HG03469 (cell line): ENCODE data around the gene DIPK1A.
"Not testable (repeated sequence)": the region's sequence is repeated elsewhere in the genome, so short reads cannot be mapped to it uniquely, and the experiment has no call there.

ENCODE experiments used
- ATAC-seq: cut with Tn5 transposase; IDR thresholded peaks from one replicate; pipeline ENCODE4 v1.9.1; 2021; ENCODE audit warnings: mild to moderate bottlenecking, moderate library complexity, moderate number of reproducible peaks; ENCODE audit not compliant: unreplicated experiment

The DIPK1A gene

DNA sequence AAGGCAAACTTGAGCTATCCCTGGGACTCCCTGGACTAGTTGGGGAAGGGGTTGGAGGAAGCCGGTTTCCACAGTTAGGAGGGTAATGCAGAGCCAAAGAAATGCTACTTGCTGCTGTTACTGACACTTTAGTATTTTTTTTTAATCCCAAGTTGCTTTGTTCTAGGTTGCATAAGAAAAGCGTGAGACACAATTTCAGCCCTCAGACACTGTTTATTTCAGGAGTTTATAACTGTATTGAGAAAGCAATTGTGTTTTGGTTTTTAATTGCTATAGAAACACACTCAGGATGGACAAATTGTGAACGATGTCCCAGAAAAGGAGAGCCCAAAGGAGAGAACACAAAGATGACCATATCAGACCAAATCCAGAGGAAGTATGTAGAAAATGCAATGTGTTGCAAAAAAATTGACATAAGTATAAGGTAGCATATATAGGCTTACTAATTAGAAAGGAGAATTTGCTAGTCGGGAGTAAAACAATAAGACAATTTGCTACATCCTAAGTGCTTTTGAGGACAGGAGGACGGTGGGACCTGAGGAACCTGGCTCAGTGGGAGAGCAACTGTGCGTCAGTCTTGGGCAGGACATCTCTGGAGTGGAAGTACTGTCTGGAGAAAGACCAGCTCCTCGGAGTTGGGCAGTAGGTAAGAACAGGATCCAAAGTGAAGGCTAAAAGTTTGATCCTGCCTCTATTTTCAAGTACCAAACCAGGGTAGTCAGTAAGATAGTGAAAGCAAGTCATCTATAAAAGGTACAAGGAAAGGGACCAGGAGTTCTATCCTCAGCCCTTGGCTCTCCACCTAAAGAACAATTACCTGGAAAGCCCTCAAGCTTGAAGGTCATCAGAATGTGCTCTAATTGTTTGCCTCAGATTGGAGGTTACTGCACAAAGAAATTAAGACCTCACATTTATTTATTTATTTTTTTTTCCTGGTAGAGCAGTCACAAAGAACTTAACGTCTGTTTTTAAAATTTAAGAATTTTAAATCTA, 39.9 kb downstream of the DIPK1A start:
- no peak for ATAC-seq

DNA sequence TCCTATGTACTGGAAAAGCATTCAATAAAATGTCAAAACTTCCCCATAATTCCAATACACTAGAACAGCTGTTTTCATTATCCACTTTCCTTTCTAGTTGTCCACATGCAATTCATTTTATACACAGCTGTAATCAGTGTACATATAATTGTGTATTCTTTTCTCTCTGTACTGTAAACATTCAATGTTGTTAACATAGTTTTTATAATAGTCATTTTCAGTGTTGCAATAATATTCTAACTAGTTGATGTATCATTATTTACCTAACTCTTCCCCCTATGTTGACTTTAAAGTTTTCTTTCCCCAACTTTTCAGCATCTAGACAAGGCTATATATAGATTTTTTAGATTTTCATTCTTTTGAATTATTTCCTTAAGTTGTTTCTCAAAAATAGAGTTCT, 44.4 kb downstream of the DIPK1A start:
- no peak for ATAC-seq

DNA sequence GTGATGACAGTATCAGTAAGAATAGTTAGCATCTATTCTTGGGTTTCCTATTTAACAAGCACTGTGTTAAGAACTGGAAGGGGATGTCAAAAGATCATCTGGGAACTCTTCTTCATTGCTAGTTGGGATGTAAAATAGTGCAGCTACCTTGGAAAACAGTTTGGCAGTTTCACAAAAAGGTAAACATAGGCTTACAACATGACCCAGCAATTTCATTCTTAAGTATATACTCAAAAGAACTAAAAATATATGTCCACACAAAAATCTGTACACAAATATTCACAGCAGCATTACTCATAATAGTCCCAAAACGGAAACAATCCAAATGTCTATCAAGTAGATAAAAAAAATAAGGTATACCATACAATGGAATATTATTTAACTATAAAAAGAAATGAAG, 45.7 kb downstream of the DIPK1A start:
- no peak for ATAC-seq

DNA sequence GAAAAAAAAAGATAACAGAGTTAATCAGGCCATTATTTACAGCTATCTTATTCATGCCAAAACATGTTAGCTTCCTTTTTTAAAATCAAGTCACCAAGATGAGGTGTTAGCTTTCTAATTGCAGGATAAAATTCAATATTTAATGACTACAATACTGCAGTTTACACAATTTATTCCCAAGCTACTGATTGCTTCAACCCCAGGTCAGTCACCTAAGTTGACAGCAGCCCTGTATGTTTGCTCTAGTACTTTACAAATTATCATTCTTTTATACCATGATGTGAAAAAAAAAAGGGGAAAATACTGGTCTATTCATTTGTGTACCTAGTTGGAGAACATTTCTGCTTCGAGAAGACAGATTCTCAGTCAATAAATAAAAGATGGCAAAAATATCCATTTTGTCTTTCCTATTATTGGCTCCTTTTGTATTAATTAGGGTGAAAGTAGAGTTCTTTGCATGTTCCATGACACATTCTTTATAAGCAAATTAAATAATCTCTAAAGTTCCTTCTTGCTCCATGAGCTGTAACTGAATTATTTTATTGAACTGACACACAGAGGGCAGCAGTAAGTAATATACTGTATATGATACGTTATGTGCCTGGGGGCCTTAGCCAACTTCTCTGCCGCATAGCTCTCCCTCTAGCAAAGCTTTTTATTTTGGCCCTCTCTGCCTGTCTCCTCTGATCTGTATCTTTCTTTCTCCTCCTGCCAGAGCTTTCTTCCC, 48.0 kb downstream of the DIPK1A start:
- ATAC-seq, result no peak

DNA sequence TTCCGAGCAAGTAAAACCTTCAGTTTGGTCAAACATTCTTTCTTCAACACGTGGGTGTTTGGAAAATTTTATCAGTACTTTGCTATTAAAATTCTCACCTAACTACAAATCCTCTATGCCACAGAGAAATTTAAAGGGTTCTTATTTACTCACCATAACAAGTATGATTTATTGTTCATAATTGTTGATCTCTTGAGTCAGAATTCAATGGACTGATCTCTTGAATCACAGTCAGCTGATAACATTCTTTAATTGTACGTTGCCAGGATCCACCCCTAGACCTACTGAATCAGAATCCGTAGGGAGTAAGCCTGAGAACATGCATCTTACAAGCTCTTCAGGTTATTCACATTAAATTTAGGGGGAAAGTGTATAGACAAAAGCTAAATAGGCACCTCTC, 51.2 kb downstream of the DIPK1A start:
- no peak for ATAC-seq

DNA sequence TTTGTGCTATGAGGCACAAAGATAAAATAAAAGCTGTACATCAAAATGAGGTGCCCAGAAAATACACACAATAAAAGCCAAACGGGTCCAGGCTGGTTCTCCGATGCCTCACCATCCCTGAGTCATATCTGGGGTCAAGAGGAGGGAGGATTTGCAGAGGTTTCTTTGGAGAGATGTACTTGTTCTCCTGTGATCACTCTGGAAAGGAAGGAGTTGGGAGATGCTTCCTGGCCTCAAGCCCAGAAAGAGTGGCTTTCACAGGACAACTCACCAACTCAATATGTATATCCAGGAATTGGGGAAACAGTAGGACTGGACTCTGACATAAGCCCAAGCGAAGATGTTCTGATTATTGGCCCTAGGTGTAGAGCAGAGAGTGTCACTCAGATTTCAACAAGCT, 51.9 kb downstream of the DIPK1A start:
- ATAC-seq, result no peak

DNA sequence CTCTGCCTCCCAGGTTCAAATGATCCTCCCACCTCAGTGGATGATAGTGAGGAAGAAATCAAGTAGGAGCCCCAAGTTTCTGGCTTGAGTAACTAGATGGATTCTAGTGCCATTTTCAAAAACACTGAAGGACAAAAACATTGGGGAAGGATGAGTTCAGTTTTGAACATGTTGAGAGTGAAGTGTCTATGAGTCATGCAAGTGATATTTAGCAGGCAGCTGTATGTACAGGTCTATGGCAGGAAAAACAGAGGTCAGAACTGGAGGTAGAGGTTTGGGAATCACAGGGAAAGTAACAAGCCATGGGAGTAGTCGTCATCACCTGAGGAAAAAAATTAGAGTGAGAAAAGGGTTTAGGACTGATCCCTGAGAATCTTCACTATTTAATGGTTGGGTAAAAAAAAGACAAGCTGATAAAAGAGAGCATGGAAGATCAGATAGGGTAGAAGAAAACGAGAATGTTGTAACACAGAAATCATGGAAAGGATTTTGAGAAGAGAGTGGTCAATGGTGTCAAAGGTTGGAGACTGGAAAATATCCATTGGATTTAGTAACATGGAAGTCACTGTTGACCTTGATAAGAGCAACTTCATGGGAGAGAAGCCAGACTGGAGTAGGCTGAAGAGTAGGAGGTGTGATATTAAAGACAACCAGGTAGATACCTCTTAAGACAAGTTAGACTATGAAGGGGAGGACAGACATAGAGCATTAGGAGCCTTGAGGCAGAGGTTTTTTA, 53.1 kb downstream of the DIPK1A start:
- ATAC-seq, result no peak

DNA sequence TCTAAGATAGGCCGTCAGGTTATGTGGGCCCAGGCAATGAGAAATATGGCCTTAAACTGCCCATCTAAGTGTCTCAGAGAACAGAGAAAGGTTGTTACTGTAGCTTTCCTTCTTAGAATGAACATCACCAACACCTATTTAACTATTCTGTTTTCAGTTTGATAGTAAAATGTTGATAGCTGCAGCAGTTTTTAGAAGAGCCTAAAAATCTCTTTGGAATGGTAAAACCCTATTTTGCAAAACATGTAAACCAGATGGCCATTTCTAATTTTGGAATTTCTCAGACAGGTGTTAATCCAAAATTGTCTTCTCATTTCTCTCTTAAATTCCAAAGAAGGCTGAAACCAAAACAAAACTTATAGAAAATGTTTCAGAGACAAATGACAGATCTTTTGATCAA, 57.5 kb downstream of the DIPK1A start:
- ATAC-seq, result no peak

DNA sequence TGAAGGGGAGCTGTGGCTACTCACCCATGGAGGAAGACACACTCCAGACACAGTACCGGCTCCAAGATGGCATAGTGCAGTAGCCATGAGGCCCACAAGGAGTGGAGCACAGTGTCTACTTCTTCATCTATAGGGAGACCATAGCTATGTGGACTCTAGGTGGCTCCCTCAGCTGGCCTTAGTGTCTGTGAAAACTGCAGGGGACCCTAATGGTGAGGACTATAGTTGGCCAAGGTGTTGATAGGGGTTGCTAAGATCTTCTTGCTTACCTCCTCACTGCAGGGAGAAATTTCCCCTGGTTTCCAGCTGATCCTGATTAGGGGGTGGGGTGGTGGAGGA, 58.9 kb downstream of the DIPK1A start:
- no peak for ATAC-seq

GRCh38 chr1:92901699-92902405, 59.4 kb downstream of the DIPK1A start:
- no peak for ATAC-seq

DNA sequence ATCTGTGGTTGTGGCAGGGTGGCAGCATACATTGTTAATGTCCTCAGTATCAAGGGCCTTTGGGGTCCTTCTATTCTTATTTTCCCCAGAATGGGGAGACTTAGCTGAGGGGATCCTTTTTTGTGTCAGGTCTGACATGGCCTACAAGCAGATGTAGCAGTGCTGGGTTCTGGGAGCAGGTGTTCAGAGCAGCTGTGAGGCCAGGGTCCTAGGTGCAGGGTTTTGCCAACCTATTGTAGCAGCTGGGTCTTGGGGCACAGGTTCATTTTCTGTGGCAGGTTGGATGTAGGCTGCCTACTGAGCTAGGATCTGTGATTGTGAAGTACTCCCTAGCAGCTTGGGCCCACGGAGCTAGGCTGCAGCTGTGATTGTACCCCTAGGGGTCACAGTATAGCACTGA, 60.1 kb downstream of the DIPK1A start:
- no peak for ATAC-seq

- ATAC-seq, result no peak
Observed at GRCh38 chr1:92900539-92900938, 60.7 kb downstream of the DIPK1A start.

DNA sequence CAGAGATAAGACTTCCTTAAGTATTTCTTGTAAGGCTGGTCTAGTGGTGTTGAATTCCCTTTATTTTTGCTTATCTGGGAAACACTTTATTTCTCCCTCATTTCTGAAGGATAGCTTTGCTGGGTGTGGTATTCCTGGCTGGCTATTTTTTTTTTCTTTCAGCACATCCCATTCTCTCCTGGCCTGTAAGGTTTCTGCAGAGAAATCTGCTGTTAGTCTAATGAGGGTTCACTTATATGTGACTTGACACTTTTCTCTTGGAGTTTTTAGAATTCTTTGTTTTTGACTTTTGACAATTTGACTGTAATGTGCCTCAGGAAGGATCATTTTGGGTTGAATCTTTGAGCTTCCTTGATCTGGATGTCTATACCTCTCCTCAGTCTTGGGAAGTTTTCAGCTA, 61.5 kb downstream of the DIPK1A start:
- ATAC-seq, result no peak

- ATAC-seq, result not testable (repeated sequence)
Observed at GRCh38 chr1:92898053-92898452, 63.2 kb downstream of the DIPK1A start.

- ATAC-seq, result no peak
Observed at GRCh38 chr1:92887465-92887864, 73.8 kb downstream of the DIPK1A start.

DNA sequence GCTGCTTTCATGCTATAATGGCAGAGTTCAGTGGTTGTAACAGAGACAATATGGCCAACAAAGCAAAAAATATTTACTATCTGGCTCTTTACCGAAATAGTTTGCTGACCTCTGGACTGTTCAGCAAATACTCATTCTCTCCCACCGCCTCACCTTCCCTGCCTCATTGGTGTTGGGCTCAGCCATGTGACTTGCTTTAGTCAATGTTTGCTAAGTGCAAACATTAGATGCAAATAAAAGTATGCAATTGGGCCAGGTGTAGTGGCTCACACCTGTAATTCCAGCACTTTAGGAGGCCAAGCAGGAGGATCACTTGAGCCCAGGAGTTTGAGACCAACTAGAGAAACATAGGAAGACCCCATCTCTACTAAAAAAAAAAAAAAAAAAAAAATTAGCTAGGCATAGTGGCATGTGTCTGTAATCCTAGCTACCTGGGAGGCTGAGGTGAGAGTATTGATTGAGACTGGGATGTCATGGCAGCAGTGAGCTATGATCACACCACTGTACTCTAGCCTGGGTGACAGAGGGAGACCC, 74.3 kb downstream of the DIPK1A start:
- no peak for ATAC-seq

- ATAC-seq, result no peak
Observed at GRCh38 chr1:92884195-92884594, 77.1 kb downstream of the DIPK1A start.

DNA sequence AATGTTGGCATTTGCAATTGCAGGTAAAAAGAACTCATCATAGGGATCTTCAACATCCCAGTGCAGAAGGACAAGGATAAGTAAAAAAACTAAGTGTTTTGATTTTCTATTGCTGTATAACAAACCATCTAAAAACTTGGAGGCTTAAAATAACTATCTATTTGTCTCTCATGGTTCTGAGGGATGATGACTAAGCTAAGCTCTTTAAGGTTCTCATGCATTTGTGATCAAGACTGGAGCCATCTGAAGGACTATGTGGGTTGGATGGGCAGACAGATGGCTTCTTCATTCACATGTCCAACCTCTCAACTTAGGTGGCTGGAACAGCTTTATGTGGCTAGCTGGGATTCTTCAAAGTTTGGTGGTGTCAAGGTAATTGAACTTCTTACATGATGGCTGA, 78.0 kb downstream of the DIPK1A start:
- ATAC-seq, result no peak

- ATAC-seq, result no peak
Observed at GRCh38 chr1:92882819-92883218, 78.4 kb downstream of the DIPK1A start.

GRCh38 chr1:92881391-92881790, 79.9 kb downstream of the DIPK1A start:
- no peak for ATAC-seq
